ENCODE results near the gene HMOX1. TPM values are rescaled to one million over a fixed set of nuclear protein-coding genes. Genes with fewer than 3 reads are reported as not detected.

HMOX1 gene
- total and polyA plus RNA-seq, 2 of the 13 experiments (the other 11 are each of a cell fraction or from before 2014, with no cell fraction given) = 53.6 to 67.4 TPM

GRCh38 chr22:35352214-35353111 lies 28.4 kb upstream of the HMOX1 start (continued):
- TF ChIP-seq ZNF703 (CRISPR knock-in tag; IDR thresholded peaks at IDR 0.05; ENCODE audit: borderline replicate concordance) = no peak
- TF ChIP-seq STAT5B (CRISPR knock-in tag; IDR thresholded peaks at IDR 0.05) = no peak
- peak; percentile 83 for TF ChIP-seq CTCF (CRISPR knock-in tag; IDR thresholded peaks at IDR 0.05)
- no peak for TF ChIP-seq ZNF577 (CRISPR knock-in tag; IDR thresholded peaks at IDR 0.05; ENCODE audit: borderline replicate concordance, low read depth)
- no peak for TF ChIP-seq ZNF430 (CRISPR knock-in tag; IDR thresholded peaks at IDR 0.05)
- TF ChIP-seq ZNF549 (CRISPR knock-in tag; IDR thresholded peaks at IDR 0.05) = no peak
- no peak for TF ChIP-seq ZNF34 (CRISPR knock-in tag; IDR thresholded peaks at IDR 0.05; ENCODE audit: borderline replicate concordance)
- TF ChIP-seq MAF1 (CRISPR knock-in tag; IDR thresholded peaks at IDR 0.05; ENCODE audit: borderline replicate concordance) = no peak
- no peak for TF ChIP-seq POLR2G (IDR thresholded peaks at IDR 0.05; ENCODE audit: low read depth, low read length)
- no peak for TF ChIP-seq DMTF1 (CRISPR knock-in tag; IDR thresholded peaks at IDR 0.05)
- no peak for TF ChIP-seq TBX2 (CRISPR knock-in tag; IDR thresholded peaks at IDR 0.05; ENCODE audit: borderline replicate concordance)
- TF ChIP-seq ZNF891 (CRISPR knock-in tag; IDR thresholded peaks at IDR 0.05) = no peak
- TF ChIP-seq HNRNPUL1 (IDR thresholded peaks at IDR 0.05; ENCODE audit: low read depth, low read length) = no peak
- TF ChIP-seq DDIT3 (CRISPR knock-in tag; IDR thresholded peaks at IDR 0.05) = no peak
- TF ChIP-seq ELF3 (CRISPR knock-in tag; IDR thresholded peaks at IDR 0.05) = no peak; the same call in 1 of the 2 replicates
- TF ChIP-seq ZNF101 (CRISPR knock-in tag; IDR thresholded peaks at IDR 0.05; ENCODE audit: borderline replicate concordance, low read depth) = no peak
- no peak for TF ChIP-seq SMAD3 (CRISPR knock-in tag; IDR thresholded peaks at IDR 0.05)
- TF ChIP-seq EZH2 (conservative IDR thresholded peaks at IDR 0.05; ENCODE audit: low read depth, low read length) = no peak
- TF ChIP-seq KDM6A (CRISPR knock-in tag; IDR thresholded peaks at IDR 0.05; ENCODE audit: low read depth) = no peak
- no peak for TF ChIP-seq TCF12 (IDR thresholded peaks at IDR 0.05)
- TF ChIP-seq TCF12 (CRISPR knock-in tag; IDR thresholded peaks at IDR 0.05) = no peak
- no peak for TF ChIP-seq YEATS2 (CRISPR knock-in tag; IDR thresholded peaks at IDR 0.05; ENCODE audit: borderline replicate concordance)
- TF ChIP-seq ZNF17 (CRISPR knock-in tag; IDR thresholded peaks at IDR 0.05) = no peak
- TF ChIP-seq ZMAT3 (CRISPR knock-in tag; conservative IDR thresholded peaks at IDR 0.05) = peak; percentile 43; the same call in 1 of the 2 replicates
- TF ChIP-seq ZNF790 (CRISPR knock-in tag; IDR thresholded peaks at IDR 0.05; ENCODE audit: borderline replicate concordance) = no peak
- TF ChIP-seq ARID2 (CRISPR knock-in tag; IDR thresholded peaks at IDR 0.05; ENCODE audit: borderline replicate concordance) = peak; percentile 81; the same call in 1 of the 2 replicates
